Esophagus muscularis mucosa (tissue), 4 donors: ENCODE measurements around the gene TUBAL3.

Experiments
- CTCF ChIP-seq, 3 experiments: fragments of 200-600 bp in 2 of 3; fragments of 450-650 bp in 1 of 3; sonication (generic) in 2 of 3; IDR thresholded peaks; one replicate each; pipeline ENCODE4 v1.5.1; 2017 to 2019; ENCODE audit warnings: antibody characterized with exemption in 3 of 3, mild to moderate bottlenecking in 2 of 3, moderate library complexity in 1 of 3
- EP300 ChIP-seq: sonication (generic); formaldehyde crosslinking; IDR thresholded peaks from one replicate; pipeline ENCODE4 v1.6.1; 2017; ENCODE audit warnings: antibody characterized with exemption
- POLR2A ChIP-seq: fragments of 450-650 bp; IDR thresholded peaks from one replicate; pipeline ENCODE4 v1.6.1; 2017; ENCODE audit warnings: antibody characterized with exemption, moderate library complexity, mild to moderate bottlenecking, low read depth
- POLR2AphosphoS5 ChIP-seq, 2 donors: sonication (generic); formaldehyde crosslinking; IDR thresholded peaks; one replicate each; pipeline ENCODE4 v1.6.1; 2017; ENCODE audit warnings: antibody characterized with exemption in 2 of 2

DNA sequence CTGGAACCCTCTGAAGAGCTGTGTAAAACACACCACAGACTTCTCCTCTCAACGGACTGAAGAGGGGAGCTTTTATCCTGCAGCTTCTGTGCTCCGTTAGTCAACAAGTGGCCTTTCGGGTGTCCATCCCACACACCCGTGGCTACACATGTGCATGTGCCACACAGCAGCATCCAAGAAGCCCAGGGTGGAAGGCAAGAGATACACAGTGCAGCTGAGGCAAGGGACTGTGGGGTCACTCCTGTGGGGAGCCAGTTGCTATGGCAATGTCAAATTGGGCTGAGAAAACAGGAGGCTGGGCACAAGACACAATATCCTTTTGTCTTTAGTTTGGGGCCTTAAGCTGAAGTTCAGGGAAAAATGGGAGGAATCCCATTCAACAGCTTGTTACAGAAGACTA is 36.5 kb upstream of the TUBAL3 start:
- TF ChIP-seq POLR2AphosphoS5 (IDR thresholded peaks at IDR 0.05) = no peak
- no peak for TF ChIP-seq CTCF (IDR thresholded peaks at IDR 0.05)
- TF ChIP-seq POLR2A = no peak
- no peak for TF ChIP-seq EP300
